Keratinocyte (primary cell): ENCODE data around the gene KDM7A. TPM values are rescaled to one million over a fixed set of nuclear protein-coding genes. Genes with fewer than 3 reads are reported as not detected.

ENCODE experiments used
- DNase-seq: peaks from one replicate; pipeline ENCODE4 v3.0.0-alpha.2; 2011; ENCODE audit warnings: low read depth, missing footprints, low spot score
- FAIRE-seq: peaks from 2 replicates; lab custom pipeline; 2011; peaks lifted over from hg19 to GRCh38; lab: Jason Lieb, UNC
- H2AFZ ChIP-seq: 2 replicates; pipeline ENCODE4 v1.6.0; 2012; ENCODE audit warnings: low read length, control low read depth, inconsistent platforms; ENCODE audit not compliant: control insufficient read depth
- H3K27ac ChIP-seq: 2 replicates; pipeline ENCODE4 v1.5.1; 2011; ENCODE audit warnings: low read length; ENCODE audit not compliant: control insufficient read depth, insufficient read depth
- H3K27me3 ChIP-seq: 3 replicates; pipeline ENCODE4 v1.6.0; 2011; ENCODE audit warnings: low read length; ENCODE audit not compliant: control insufficient read depth, insufficient read depth; ENCODE audit errors: extremely low read depth
- H3K36me3 ChIP-seq, 2 experiments: 2 replicates in 1 of 2; 3 replicates in 1 of 2; pipeline ENCODE4 v1.5.1; 2011; ENCODE audit warnings: low read length in 2 of 2, mild to moderate bottlenecking in 1 of 2; ENCODE audit not compliant: control insufficient read depth in 2 of 2, insufficient read depth in 2 of 2; ENCODE audit errors: extremely low read depth in 1 of 2
- H3K4me1 ChIP-seq: 3 replicates; pipeline ENCODE4 v1.5.1; 2011; ENCODE audit warnings: low read length; ENCODE audit not compliant: control insufficient read depth, insufficient read depth; ENCODE audit errors: extremely low read depth
- H3K4me2 ChIP-seq: 3 replicates; pipeline ENCODE4 v1.6.0; 2011; ENCODE audit warnings: low read depth, low read length; ENCODE audit not compliant: control insufficient read depth, insufficient read depth; ENCODE audit errors: extremely low read depth
- H3K4me3 ChIP-seq, 3 experiments: fragments of 200-600 bp in 1 of 3; sonication (generic) in 1 of 3; 2 replicates in 2 of 3; 3 replicates in 1 of 3; pipeline ENCODE4 v1.5.1; 2011 to 2016; ENCODE audit warnings: low read length in 3 of 3, mild to moderate bottlenecking in 3 of 3, control low read depth in 2 of 3, inconsistent platforms in 1 of 3, low read depth in 1 of 3, mixed read lengths in 1 of 3, mixed run types in 1 of 3, moderate library complexity in 1 of 3; ENCODE audit not compliant: control insufficient read depth in 2 of 3, insufficient read depth in 2 of 3; ENCODE audit errors: extremely low read depth in 1 of 3
- H3K79me2 ChIP-seq: 2 replicates; pipeline ENCODE4 v1.6.0; 2012; ENCODE audit warnings: low read length; ENCODE audit not compliant: control insufficient read depth, insufficient read depth
- H3K9ac ChIP-seq: 3 replicates; pipeline ENCODE4 v1.6.0; 2011; ENCODE audit warnings: low read length; ENCODE audit not compliant: control insufficient read depth, insufficient read depth; ENCODE audit errors: extremely low read depth
- H3K9me1 ChIP-seq: 3 replicates; pipeline ENCODE4 v1.6.0; 2011; ENCODE audit warnings: low read length; ENCODE audit not compliant: control insufficient read depth, insufficient read depth; ENCODE audit errors: extremely low read depth
- H3K9me3 ChIP-seq: 2 replicates; pipeline ENCODE4 v1.5.1; 2012; ENCODE audit warnings: low read depth, low read length; ENCODE audit not compliant: control insufficient read depth
- H4K20me1 ChIP-seq: 3 replicates; pipeline ENCODE4 v1.6.0; 2011; ENCODE audit warnings: low read length; ENCODE audit not compliant: control insufficient read depth, insufficient read depth; ENCODE audit errors: extremely low read depth
- CTCF ChIP-seq, 3 experiments: IDR thresholded peaks in 1 of 3; conservative IDR thresholded peaks in 1 of 3; optimal IDR thresholded peaks in 1 of 3; 2 replicates in 2 of 3; 3 replicates in 1 of 3; pipeline versions ENCODE3 to v1.5.1; 2011; ENCODE audit warnings: low read length in 3 of 3, mild to moderate bottlenecking in 3 of 3, moderate library complexity in 2 of 3, control low read depth in 1 of 3, inconsistent platforms in 1 of 3; ENCODE audit not compliant: insufficient read depth in 2 of 3; ENCODE audit errors: extremely low read depth in 1 of 3
- EZH2 ChIP-seq: IDR thresholded peaks from one replicate; pipeline ENCODE4 v1.6.1; 2012; ENCODE audit warnings: inconsistent platforms, mild to moderate bottlenecking, low read length, moderate library complexity
- dilution Hi-C: fragments of 300-500 bp; cut with MboI; formaldehyde crosslinking; loops from one replicate; pipeline ENCODE4 v1.7.0; 2020; ENCODE audit warnings: low sequenced_read_pairs; ENCODE audit not compliant: extremely low pct_ligation_motif_present
- polyA plus RNA-seq, 5 experiments: library from polyadenylated mRNA; depleted of rRNA in 3 of 5; stranded (reverse) in 3 of 5; stranded (forward) in 1 of 5; unstranded in 1 of 5; fragments of >200 nt; gene quantifications; 1 replicate in 1 of 5; 2 replicates in 3 of 5; 3 replicates in 1 of 5; pipeline versions ENCODE4 v1.2.1 to v1.2.3, GENCODE V29; 2011 to 2012; ENCODE audit warnings: missing spikeins in 2 of 5, low read depth in 1 of 5, low replicate concordance in 1 of 5

Gene KDM7A
- polyA plus RNA-seq, 1 donor (not counting 4 experiments of a cell fraction or from before 2014, with no cell fraction given) = 3.3 TPM

- FAIRE-seq (no peak), DNase-seq (no peak)
- H3K4me2 ChIP-seq = no peak overlapping the region
- TF ChIP-seq CTCF (optimal IDR thresholded peaks at IDR 0.05 in 1 of 3, IDR thresholded peaks at IDR 0.05 in 1 of 3, conservative IDR thresholded peaks at IDR 0.05 in 1 of 3; ENCODE audit: extremely low read depth in 1 of 3, insufficient read depth in 2 of 3, low read length in 3 of 3) (no peak), EZH2 (no peak)
- peaks cover 17% of the 10 kb centered on the region for H3K4me1 ChIP-seq
- H3K4me3 ChIP-seq = no peak overlapping the region
- H3K27ac ChIP-seq = no peak overlapping the region
- no peaks in the 10 kb centered on the region for H3K9me3 ChIP-seq
- no peaks in the 10 kb centered on the region for H3K36me3 ChIP-seq
- H2AFZ ChIP-seq = no peak overlapping the region
- H3K79me2 ChIP-seq = no peaks in the 10 kb centered on the region
- H3K9ac ChIP-seq = no peak overlapping the region
- no peaks in the 10 kb centered on the region for H3K27me3 ChIP-seq
- H3K9me1 ChIP-seq = no peaks in the 10 kb centered on the region
- no peaks in the 10 kb centered on the region for H4K20me1 ChIP-seq
- dilution Hi-C loops = no loop called here
Observed at GRCh38 chr7:140159497-140159896, 17.3 kb downstream of the KDM7A start.

GRCh38 chr7:140156460-140157080, 20.2 kb downstream of the KDM7A start:
- no peak overlapping the region for H3K27ac ChIP-seq
- no peaks in the 10 kb centered on the region for H3K9me3 ChIP-seq
- H2AFZ ChIP-seq = no peak overlapping the region
- H3K27me3 ChIP-seq = no peaks in the 10 kb centered on the region
- no peaks in the 10 kb centered on the region for H3K9me1 ChIP-seq
- H3K4me3 ChIP-seq = no peak overlapping the region
- FAIRE-seq (no peak), DNase-seq (no peak)
- no peaks in the 10 kb centered on the region for H3K36me3 ChIP-seq
- dilution Hi-C loops = no loop called here
- H3K79me2 ChIP-seq = no peaks in the 10 kb centered on the region
- no peaks in the 10 kb centered on the region for H4K20me1 ChIP-seq
- peaks cover 14% of the 10 kb centered on the region for H3K4me1 ChIP-seq
- H3K4me2 ChIP-seq = no peak overlapping the region
- H3K9ac ChIP-seq = no peak overlapping the region
- TF ChIP-seq EZH2 = no peak
- TF ChIP-seq CTCF (optimal IDR thresholded peaks at IDR 0.05 in 1 of 3, IDR thresholded peaks at IDR 0.05 in 1 of 3, conservative IDR thresholded peaks at IDR 0.05 in 1 of 3; ENCODE audit: extremely low read depth in 1 of 3, insufficient read depth in 2 of 3, low read length in 3 of 3) = no peak
